Kidney epithelial cell (primary cell): ENCODE measurements around the gene KRT27. TPM values are rescaled to one million over a fixed set of nuclear protein-coding genes. Genes with fewer than 3 reads are reported as not detected.

Experiments used
- DNase-seq: peaks from one replicate; pipeline ENCODE4 v3.0.0-alpha.2; 2010; ENCODE audit warnings: low read depth
- H3K27me3 ChIP-seq: 2 replicates; pipeline ENCODE4 v1.6.0; 2011; ENCODE audit warnings: low read length; ENCODE audit not compliant: control insufficient read depth, insufficient read depth
- H3K36me3 ChIP-seq: 2 replicates; pipeline ENCODE4 v1.5.1; 2011; ENCODE audit warnings: low read length; ENCODE audit not compliant: control insufficient read depth, insufficient read depth
- H3K4me3 ChIP-seq: 2 replicates; pipeline ENCODE4 v1.5.1; 2011; ENCODE audit warnings: low read depth, mild to moderate bottlenecking, control low read depth, low read length
- total RNA-seq: library from RNA; depleted of rRNA; stranded (reverse); fragments of >200 nt; gene quantifications from 2 replicates; pipeline ENCODE4 v1.2.3, GENCODE V29; 2015
- TF ChIP-seq, protein P1 (sequence below): IDR thresholded peaks from 2 replicates; pipeline ENCODE4 v1.5.1; 2011; ENCODE audit warnings: mild to moderate bottlenecking, moderate library complexity, low read length, control low read depth, inconsistent platforms; ENCODE audit not compliant: insufficient read depth, poor library complexity, severe bottlenecking

The KRT27 gene
- total RNA-seq, 1 donor from 2014 or later: not detected

DNA sequence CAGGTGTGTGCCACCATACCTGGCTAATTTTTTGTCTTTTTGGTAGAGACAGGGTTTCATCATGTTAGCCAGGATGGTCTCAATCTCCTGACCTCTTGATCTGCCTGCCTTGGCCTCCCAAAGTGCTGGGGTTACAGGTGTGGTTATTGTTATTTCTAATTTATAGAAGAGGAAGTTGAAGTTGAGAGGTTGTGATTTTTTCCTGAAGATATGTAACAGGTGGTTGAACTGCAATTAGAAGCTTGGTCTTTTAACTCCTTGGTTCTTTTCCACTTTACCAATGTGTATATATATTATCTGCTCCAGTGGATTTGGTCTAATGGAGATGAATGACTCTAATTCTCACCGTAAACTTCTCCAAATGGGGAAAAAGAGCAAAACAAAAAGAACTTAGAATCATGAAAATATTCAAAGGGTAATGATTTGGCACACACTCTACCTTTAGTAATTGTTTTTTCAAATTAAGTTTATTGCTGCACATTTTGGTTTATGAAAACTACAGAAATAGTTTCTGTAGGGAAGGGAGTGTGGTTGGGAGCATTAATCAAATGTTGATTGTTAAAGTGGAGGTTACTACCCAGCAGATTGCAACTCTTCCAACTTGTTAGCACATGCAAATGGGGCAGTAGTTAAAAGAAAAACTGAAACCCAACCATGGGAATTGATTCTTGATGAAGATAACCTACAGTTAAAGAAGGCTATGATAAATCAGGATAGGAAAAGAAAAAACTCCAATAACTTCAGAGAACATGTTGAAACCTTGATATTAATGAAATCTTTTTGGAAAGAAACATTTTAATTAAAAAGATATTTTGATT, 41.9 kb upstream of the KRT27 start:
- Histone ChIP-seq H3K36me3 (no peaks in the 10 kb centered on the region), H3K27me3 (no peaks in the 10 kb centered on the region), H3K4me3 (no peak overlapping the region)
- no peak for DNase-seq
- TF ChIP-seq, protein P1, sequence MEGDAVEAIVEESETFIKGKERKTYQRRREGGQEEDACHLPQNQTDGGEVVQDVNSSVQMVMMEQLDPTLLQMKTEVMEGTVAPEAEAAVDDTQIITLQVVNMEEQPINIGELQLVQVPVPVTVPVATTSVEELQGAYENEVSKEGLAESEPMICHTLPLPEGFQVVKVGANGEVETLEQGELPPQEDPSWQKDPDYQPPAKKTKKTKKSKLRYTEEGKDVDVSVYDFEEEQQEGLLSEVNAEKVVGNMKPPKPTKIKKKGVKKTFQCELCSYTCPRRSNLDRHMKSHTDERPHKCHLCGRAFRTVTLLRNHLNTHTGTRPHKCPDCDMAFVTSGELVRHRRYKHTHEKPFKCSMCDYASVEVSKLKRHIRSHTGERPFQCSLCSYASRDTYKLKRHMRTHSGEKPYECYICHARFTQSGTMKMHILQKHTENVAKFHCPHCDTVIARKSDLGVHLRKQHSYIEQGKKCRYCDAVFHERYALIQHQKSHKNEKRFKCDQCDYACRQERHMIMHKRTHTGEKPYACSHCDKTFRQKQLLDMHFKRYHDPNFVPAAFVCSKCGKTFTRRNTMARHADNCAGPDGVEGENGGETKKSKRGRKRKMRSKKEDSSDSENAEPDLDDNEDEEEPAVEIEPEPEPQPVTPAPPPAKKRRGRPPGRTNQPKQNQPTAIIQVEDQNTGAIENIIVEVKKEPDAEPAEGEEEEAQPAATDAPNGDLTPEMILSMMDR: no peak

DNA sequence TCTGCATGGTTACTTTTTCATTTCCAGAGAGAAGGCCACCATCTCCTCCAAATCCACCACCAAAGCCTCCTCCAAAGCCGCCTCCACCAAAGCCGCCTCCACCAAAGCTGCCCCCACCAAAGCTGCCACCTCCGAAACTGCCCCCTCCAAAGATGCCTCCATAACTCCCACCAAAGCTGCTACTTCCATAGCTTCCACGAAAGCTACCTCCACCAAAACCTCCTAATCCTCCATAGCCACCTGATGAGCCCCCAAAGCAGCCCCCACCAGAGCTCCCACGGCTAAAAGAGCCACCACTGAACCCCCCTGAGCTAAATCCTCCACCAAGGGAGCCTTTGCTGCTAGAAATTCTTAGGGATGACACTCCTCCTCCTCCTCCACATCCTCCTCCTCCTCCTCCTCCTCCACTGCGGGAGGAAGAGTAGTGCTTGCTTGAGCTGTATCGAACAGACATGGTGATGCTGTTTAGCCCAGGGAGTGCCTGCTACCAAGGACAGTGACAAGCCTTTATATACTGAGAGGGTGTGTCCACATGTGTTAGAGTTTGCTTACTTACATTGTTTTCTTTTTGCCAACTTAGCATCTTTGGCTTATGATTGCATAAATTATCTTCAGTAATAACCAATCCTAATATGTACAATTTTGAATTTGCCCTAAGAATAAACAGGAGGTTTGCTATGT, 39.9 kb upstream of the KRT27 start, which contains the start of gene KRT10:
Gene KRT10 (minus strand): TSS at position 483 of the 681 bp plus-strand sequence. CDS start 29 bp downstream, at position 454.
- DNase-seq: no peak
- no peak within 1 kb of the TSS for H3K4me3 ChIP-seq
- TF ChIP-seq, protein P1: no peak

DNA sequence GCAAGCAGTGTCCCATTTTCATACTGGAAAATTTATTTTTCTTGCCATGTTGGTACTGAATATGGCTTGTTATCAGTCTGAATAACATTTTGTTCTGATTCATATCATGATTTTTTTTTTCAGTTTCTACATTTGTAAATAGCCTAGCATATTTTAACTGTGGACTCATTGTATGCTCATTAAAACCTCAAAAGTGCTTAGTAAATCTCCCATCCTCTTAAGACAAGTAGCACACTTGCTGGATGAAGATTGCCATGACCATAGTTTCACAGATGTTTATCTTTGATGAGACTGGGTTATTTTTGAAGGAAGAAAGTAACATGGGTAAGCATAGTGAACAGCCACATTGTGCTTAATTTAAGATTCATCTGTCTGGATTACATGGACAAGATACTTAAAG, 39.2 kb upstream of the KRT27 start:
- Histone ChIP-seq H3K36me3 (peaks cover 2% of the 10 kb centered on the region), H3K27me3 (no peaks in the 10 kb centered on the region), H3K4me3 (no peak overlapping the region)
- DNase-seq: no peak
- TF ChIP-seq, protein P1: no peak

More for the DNA sequence above, 39.9 kb upstream of the KRT27 start, which contains the start of gene KRT10:
- Histone ChIP-seq H3K36me3 (no peaks in the 10 kb centered on the region), H3K27me3 (no peaks in the 10 kb centered on the region)

DNA sequence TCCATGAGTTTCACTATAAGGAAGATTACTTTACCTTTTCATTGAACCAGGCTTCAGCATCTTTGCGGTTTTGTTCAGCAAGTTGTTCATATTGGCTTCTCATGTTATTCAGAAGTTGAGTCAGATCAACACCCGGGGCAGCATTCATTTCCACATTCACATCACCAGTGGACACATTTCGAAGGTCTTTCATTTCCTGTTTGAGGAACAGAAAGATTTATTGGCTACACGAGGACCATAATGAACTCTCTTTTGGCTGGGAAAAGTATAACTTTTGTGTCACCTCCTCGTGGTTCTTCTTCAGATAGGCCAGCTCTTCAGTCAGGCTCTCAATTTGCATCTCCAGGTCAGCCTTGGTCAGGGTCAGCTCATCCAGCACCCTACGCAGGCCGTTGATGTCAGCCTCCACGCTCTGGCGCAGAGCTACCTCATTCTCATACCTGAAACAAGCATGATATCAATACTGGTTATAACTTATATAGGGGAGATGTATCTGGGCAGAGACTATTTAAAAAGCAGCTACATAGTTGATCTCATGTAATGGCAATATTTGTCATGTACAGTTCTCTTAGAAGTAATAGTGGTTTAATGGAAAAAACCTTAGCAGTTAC, 38.0 kb upstream of the KRT27 start:
- TF ChIP-seq, protein P1: no peak
- Histone ChIP-seq H3K36me3 (peaks cover 2% of the 10 kb centered on the region), H3K27me3 (no peaks in the 10 kb centered on the region), H3K4me3 (no peak overlapping the region)
- no peak for DNase-seq

DNA sequence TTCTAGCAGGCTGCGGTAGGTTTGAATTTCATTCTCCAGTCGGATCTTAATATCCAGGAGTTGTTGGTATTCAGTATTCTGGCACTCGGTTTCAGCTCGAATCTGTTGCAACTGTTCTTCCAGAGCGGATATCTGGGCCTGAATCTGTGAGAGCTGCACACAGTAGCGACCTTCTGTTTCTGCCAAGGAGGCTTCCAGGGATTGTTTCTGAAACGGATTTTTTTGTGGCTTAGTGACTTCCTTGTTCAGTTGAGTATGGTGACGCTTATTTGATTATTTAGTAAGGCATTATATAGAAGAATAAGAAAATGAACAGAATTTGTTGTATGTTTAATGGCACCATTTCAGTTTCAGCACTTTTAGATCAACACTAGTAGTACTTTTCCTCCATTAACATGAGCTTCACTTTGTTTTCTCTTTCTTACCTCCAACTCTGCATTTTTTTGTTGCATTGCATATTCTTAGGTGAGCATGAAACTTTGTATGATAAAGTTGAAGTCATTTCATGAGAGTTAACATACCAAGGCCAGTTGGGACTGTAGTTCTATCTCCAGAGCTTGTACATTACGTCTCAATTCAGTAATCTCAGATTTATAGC, 37.3 kb upstream of the KRT27 start:
- peaks cover 2% of the 10 kb centered on the region for H3K36me3 ChIP-seq
- no peak for DNase-seq

More for the DNA sequence above, 37.3 kb upstream of the KRT27 start:
- no peaks in the 10 kb centered on the region for H3K27me3 ChIP-seq
- TF ChIP-seq, protein P1: no peak
- peak overlapping the region; percentile 60 for H3K4me3 ChIP-seq
